K562 (cell line): ENCODE measurements around the gene INSIG1. TPM values are rescaled to one million over a fixed set of nuclear protein-coding genes. Genes with fewer than 3 reads are reported as not detected.

Experiments used
- ATAC-seq: fragments of 200-7000 bp; cut with Tn5 transposase; 3 replicates; pipeline ENCODE4 v1.9.1; 2020; ENCODE audit warnings: moderate library complexity
- BruUV-seq: library from RNA; stranded (reverse); fragments of 400-500 nt; replicated peaks from 2 replicates; lab custom pipeline; 2021; lab: Mats Ljungman, UMichigan
- CTCF ChIA-PET: fragments of 300-600 bp; formaldehyde crosslinking; extraction: SDS; loops from one replicate; lab custom pipeline; 2021; ENCODE audit warnings: low intra/inter-chr PET ratio; lab: Yijun Ruan, JAX
- POLR2A ChIA-PET: fragments of 300-600, 350-650 bp; sonication (Branson Sonifier 250); formaldehyde crosslinking; extraction: SDS; loops from one replicate; lab custom pipeline; 2021; ENCODE audit warnings: antibody characterized with exemption, inconsistent platforms; lab: Yijun Ruan, JAX
- DNase-seq, 4 experiments: peaks; one replicate each; pipeline versions ENCODE4 v3.0.0 to v3.0.0-alpha.2; 2011 to 2018; ENCODE audit warnings: low spot score in 3 of 4, mixed read lengths in 3 of 4; ENCODE audit errors: extremely low read depth in 1 of 4
- FAIRE-seq: peaks from 2 replicates; lab custom pipeline; 2011; peaks lifted over from hg19 to GRCh38; lab: Jason Lieb, UNC
- H2AFZ ChIP-seq: 2 replicates; pipeline ENCODE4 v1.6.0; 2011; ENCODE audit warnings: low read depth, low read length, control low read depth, inconsistent platforms
- H3K27ac ChIP-seq: fragments of 200-600 bp; 3 replicates; pipeline ENCODE4 v1.8.0; 2011; ENCODE audit warnings: low read depth, mild to moderate bottlenecking, control low read depth, inconsistent platforms, low read length, moderate library complexity, mixed read lengths; ENCODE audit errors: extremely low read depth
- H3K27me3 ChIP-seq, 2 experiments: fragments of 300-600 bp in 1 of 2; 2 replicates in 1 of 2; 3 replicates in 1 of 2; pipeline versions ENCODE4 v1.6.0 to v1.8.0; 2011; ENCODE audit warnings: inconsistent platforms in 2 of 2, low read length in 2 of 2, mild to moderate bottlenecking in 1 of 2, mixed read lengths in 1 of 2, moderate library complexity in 1 of 2; ENCODE audit not compliant: control insufficient read depth in 2 of 2, insufficient read depth in 2 of 2
- H3K36me3 ChIP-seq: fragments of 300-600 bp; 3 replicates; pipeline ENCODE4 v1.8.0; 2011; ENCODE audit warnings: mild to moderate bottlenecking, low read length, inconsistent platforms; ENCODE audit not compliant: control insufficient read depth, insufficient read depth
- H3K4me1 ChIP-seq, 2 experiments: fragments of 200-600 bp in 1 of 2; replicated peaks in 1 of 2; 2 replicates in 1 of 2; 3 replicates in 1 of 2; pipeline versions ENCODE4 v1.5.1 to v1.8.0; 2011; ENCODE audit warnings: inconsistent platforms in 2 of 2, low read length in 2 of 2, mild to moderate bottlenecking in 1 of 2, mixed read lengths in 1 of 2, moderate library complexity in 1 of 2; ENCODE audit not compliant: control insufficient read depth in 2 of 2, insufficient read depth in 2 of 2
- H3K4me2 ChIP-seq: 2 replicates; pipeline ENCODE4 v1.6.1; 2011; ENCODE audit warnings: low read length, control low read depth, inconsistent platforms, mixed read lengths; ENCODE audit not compliant: insufficient read depth
- H3K4me3 ChIP-seq: fragments of 200-600 bp; sonication (generic), shearing (Covaris generic); 2 replicates; pipeline ENCODE4 v1.5.1; 2016; ENCODE audit warnings: control low read depth, inconsistent platforms
- H3K79me2 ChIP-seq: fragments of 200-600 bp; 3 replicates; pipeline ENCODE4 v1.8.0; 2011; ENCODE audit warnings: low read length, inconsistent platforms; ENCODE audit not compliant: control insufficient read depth, insufficient read depth
- H3K9ac ChIP-seq, 2 experiments: 2 replicates each; pipeline versions ENCODE4 v1.6.0 to v1.6.1; 2011; ENCODE audit warnings: low read depth in 2 of 2, low read length in 2 of 2, control low read depth in 1 of 2, inconsistent platforms in 1 of 2, mild to moderate bottlenecking in 1 of 2, mixed read lengths in 1 of 2; ENCODE audit not compliant: insufficient read depth in 1 of 2
- H3K9me1 ChIP-seq: one replicate; pipeline ENCODE4 v1.6.0; 2011; ENCODE audit warnings: inconsistent platforms, mild to moderate bottlenecking, low read length, moderate library complexity; ENCODE audit not compliant: control insufficient read depth, insufficient read depth
- H3K9me3 ChIP-seq: replicated peaks from 2 replicates; pipeline ENCODE4 v1.5.1; 2011; ENCODE audit warnings: low read depth, low read length, inconsistent platforms; ENCODE audit not compliant: control insufficient read depth, insufficient read depth
- H4K20me1 ChIP-seq: replicated peaks from 2 replicates; pipeline ENCODE4 v1.6.1; 2011; ENCODE audit warnings: low read length, inconsistent platforms, mixed read lengths; ENCODE audit not compliant: control insufficient read depth, insufficient read depth
- CBX3 ChIP-seq, 2 experiments: IDR thresholded peaks; 1 replicate in 1 of 2; 2 replicates in 1 of 2; pipeline ENCODE4 v1.6.1; 2012; ENCODE audit warnings: inconsistent platforms in 2 of 2, low read length in 2 of 2, borderline replicate concordance in 1 of 2, control low read depth in 1 of 2
- JUNB ChIP-seq: fragments of 450-650 bp; formaldehyde crosslinking; conservative IDR thresholded peaks from 2 replicates; pipeline ENCODE4 v1.4.0; 2020; ENCODE audit warnings: mild to moderate bottlenecking
- MNT ChIP-seq, 2 experiments: fragments of 450-650 bp; conservative IDR thresholded peaks; 2 replicates each; pipeline ENCODE4 v1.6.1; 2017; ENCODE audit warnings: mild to moderate bottlenecking in 2 of 2, moderate library complexity in 2 of 2
- SIN3A ChIP-seq, 2 experiments: fragments of 150-350 bp in 1 of 2; IDR thresholded peaks; 2 replicates each; pipeline ENCODE4 v1.6.1; 2011 to 2016; ENCODE audit warnings: borderline replicate concordance in 2 of 2, low read depth in 2 of 2, low read length in 2 of 2, mild to moderate bottlenecking in 2 of 2, moderate library complexity in 2 of 2; ENCODE audit not compliant: control insufficient read depth in 1 of 2
- TCF7L2 ChIP-seq: fragments of 150-350 bp; IDR thresholded peaks from 2 replicates; pipeline ENCODE4 v1.6.1; 2016; ENCODE audit warnings: low read depth, mild to moderate bottlenecking, low read length, moderate library complexity
- ZNF133 ChIP-seq: fragments of 250-450 bp; sonication (Bioruptor Pico); IDR thresholded peaks from 2 replicates; pipeline ENCODE4 v1.4.0; 2020; ENCODE audit warnings: mild to moderate bottlenecking
- ZNF253 ChIP-seq: fragments of 250-450 bp; sonication (Bioruptor Pico); conservative IDR thresholded peaks from 2 replicates; pipeline ENCODE4 v1.6.1; 2021; ENCODE audit warnings: mild to moderate bottlenecking
- ZNF431 ChIP-seq: sonication (generic); formaldehyde crosslinking; IDR thresholded peaks from 2 replicates; pipeline ENCODE4 v1.8.0; 2022; ENCODE audit warnings: mild to moderate bottlenecking, missing genetic modification reagents
- ZNF584 ChIP-seq: fragments of 200-800 bp; sonication (Bioruptor generic); IDR thresholded peaks from 2 replicates; pipeline ENCODE4 v1.6.1; 2016; ENCODE audit warnings: low read depth, mild to moderate bottlenecking, missing genetic modification characterization, missing compliant biosample characterization
- ZNF609 ChIP-seq: sonication (generic); formaldehyde crosslinking; IDR thresholded peaks from 2 replicates; pipeline ENCODE4 v1.8.1; 2023; ENCODE audit warnings: missing genetic modification reagents, mild to moderate bottlenecking, borderline replicate concordance
- in situ Hi-C: fragments of 300-500 bp; cut with MboI; formaldehyde crosslinking; loops from 4 replicates; pipeline ENCODE4 v1.15.0; 2018; ENCODE audit warnings: inconsistent platforms, mixed read lengths
- intact Hi-C: fragments of 100-400 bp; cut with micrococcal nuclease; formaldehyde crosslinking; loops from 2 replicates; pipeline ENCODE4 v1.14.2; 2022
- polyA plus RNA-seq, 8 experiments: library from polyadenylated mRNA; depleted of rRNA in 4 of 8; stranded (reverse) in 5 of 8; unstranded in 3 of 8; fragments of >200 nt; fragmentation: Nextera tagmentation in 2 of 8; fragmentation: Illumina TruSeq in 1 of 8; extraction: Ambion mirVana in 2 of 8; extraction: Trizol in 1 of 8; gene quantifications; 2 replicates each; pipeline versions ENCODE4 v1.2.1 to v1.2.3, GENCODE V29; 2011 to 2014; ENCODE audit warnings: inconsistent platforms in 1 of 8, missing spikeins in 1 of 8
- total RNA-seq, 7 experiments: library from RNA; depleted of rRNA in 6 of 7; stranded (reverse); fragments of >200 nt in 6 of 7; fragmentation: Illumina TruSeq in 2 of 7; extraction: Trizol in 2 of 7; gene quantifications; 2 replicates each; pipeline versions ENCODE4 v1.2.1 to v1.2.3, GENCODE V29; 2011 to 2021; ENCODE audit warnings: low replicate concordance in 1 of 7

Gene INSIG1
- total and polyA plus RNA-seq, 9 of the 15 experiments (the other 6 are each of a cell fraction or from before 2014, with no cell fraction given), result 57.1 to 787 (median 238) TPM

GRCh38 chr7:155323001-155323638 is 25.4 kb downstream of the INSIG1 start:
- Histone ChIP-seq H3K9me1 (no peaks in the 10 kb centered on the region), H3K4me2 (no peak overlapping the region), H3K9ac (no peak overlapping the region), H3K79me2 (no peaks in the 10 kb centered on the region), H3K27ac (no peak overlapping the region), H4K20me1 (no peaks in the 10 kb centered on the region), H3K27me3 (peaks cover 0 to 27% of the 10 kb centered on the region in 2 experiments; a peak in 3 of 5 replicates), H3K9me3 (peaks cover 14% of the 10 kb centered on the region), H3K4me1 (peaks cover 6 to 15% of the 10 kb centered on the region in 2 experiments), H2AFZ (no peak overlapping the region), H3K4me3 (no peak overlapping the region), H3K36me3 (no peaks in the 10 kb centered on the region)
- in situ Hi-C loops (no loop called here), intact Hi-C loops (no loop called here)
- POLR2A ChIA-PET, result interaction anchor here (0.7 to 2.6 kb wide), 10 partner anchors 7 to 117 kb away, joined by 3 to 15 read pairs (median 8); partner anchors contain the start of gene INSIG1
- CTCF ChIA-PET, result no interaction called here
- DNase-seq, result no peak
- no peak for FAIRE-seq
- no TSS peak for BruUV-seq
- no peak for ATAC-seq
- TF ChIP-seq ZNF133 (CRISPR knock-in tag) (no peak), TCF7L2 (no peak), JUNB (CRISPR knock-in tag) (no peak), ZNF609 (CRISPR knock-in tag) (no peak), MNT (conservative IDR thresholded peaks at IDR 0.05) (no peak), SIN3A (IDR thresholded peaks at IDR 0.05; ENCODE audit: borderline replicate concordance in 2 of 2, control insufficient read depth in 1 of 2, low read depth in 2 of 2, low read length in 2 of 2) (no peak), ZNF584 (CRISPR knock-in tag) (no peak), ZNF253 (no peak), ZNF431 (CRISPR knock-in tag) (0 out of 2 replicates have a peak, but pooled peaks have one; percentile 48), CBX3 (IDR thresholded peaks at IDR 0.05; ENCODE audit: borderline replicate concordance in 1 of 2, low read length in 2 of 2) (peak in 1 of 2 experiments; percentile 59; a peak in 1 of 3 replicates)
